Mucosa of stomach (tissue), 1 donor: ENCODE data around the gene CPXM2.
"Not testable (repeated sequence)": the region's sequence is repeated elsewhere in the genome, so short reads cannot be mapped to it uniquely, and the experiment has no call there.

Experiments
- H3K27me3 ChIP-seq: one replicate; pipeline ENCODE4 v1.7.0; 2013; ENCODE audit warnings: mild to moderate bottlenecking, low read length; ENCODE audit not compliant: control insufficient read depth, insufficient read depth
- H3K36me3 ChIP-seq: one replicate; pipeline ENCODE4 v1.7.0; 2013; ENCODE audit warnings: low read length; ENCODE audit not compliant: control insufficient read depth, insufficient read depth
- H3K4me1 ChIP-seq: one replicate; pipeline ENCODE4 v1.7.0; 2013; ENCODE audit warnings: mild to moderate bottlenecking, low read length; ENCODE audit not compliant: control insufficient read depth, insufficient read depth
- H3K4me3 ChIP-seq: one replicate; pipeline ENCODE4 v1.7.0; 2013; ENCODE audit warnings: low read length
- H3K9ac ChIP-seq: one replicate; pipeline ENCODE4 v1.7.0; 2013; ENCODE audit warnings: mild to moderate bottlenecking, low read length, moderate library complexity
- H3K9me3 ChIP-seq: one replicate; pipeline ENCODE4 v1.7.0; 2013; ENCODE audit warnings: mild to moderate bottlenecking, low read length, moderate library complexity; ENCODE audit not compliant: control insufficient read depth
- donor health status: Pancreatic carcinoma.

Gene CPXM2

GRCh38 chr10:123750901-123751300 is 140.7 kb downstream of the CPXM2 start:
- Histone ChIP-seq H3K9ac (no peak overlapping the region), H3K36me3 (no peaks in the 10 kb centered on the region), H3K9me3 (no peaks in the 10 kb centered on the region), H3K4me1 (no peaks in the 10 kb centered on the region), H3K4me3 (no peak overlapping the region), H3K27me3 (no peaks in the 10 kb centered on the region)

- H3K4me3 ChIP-seq: no peak overlapping the region
- no peak overlapping the region for H3K9ac ChIP-seq
- no peaks in the 10 kb centered on the region for H3K4me1 ChIP-seq
- H3K9me3 ChIP-seq: no peaks in the 10 kb centered on the region
- H3K27me3 ChIP-seq: no peaks in the 10 kb centered on the region
- H3K36me3 ChIP-seq: no peaks in the 10 kb centered on the region
Observed at GRCh38 chr10:123748711-123749110, 142.9 kb downstream of the CPXM2 start.

- no peak overlapping the region for H3K9ac ChIP-seq
- H3K36me3 ChIP-seq: no peaks in the 10 kb centered on the region
- H3K9me3 ChIP-seq: no peaks in the 10 kb centered on the region
- H3K4me3 ChIP-seq: no peak overlapping the region
- H3K27me3 ChIP-seq: no peaks in the 10 kb centered on the region
- no peaks in the 10 kb centered on the region for H3K4me1 ChIP-seq
Observed at GRCh38 chr10:123747426-123747825, 144.2 kb downstream of the CPXM2 start.

- no peaks in the 10 kb centered on the region for H3K9me3 ChIP-seq
- no peak overlapping the region for H3K9ac ChIP-seq
- no peaks in the 10 kb centered on the region for H3K36me3 ChIP-seq
- H3K27me3 ChIP-seq: no peaks in the 10 kb centered on the region
- no peak overlapping the region for H3K4me3 ChIP-seq
- H3K4me1 ChIP-seq: no peaks in the 10 kb centered on the region
Observed at GRCh38 chr10:123746942-123747341, 144.7 kb downstream of the CPXM2 start.

- Histone ChIP-seq H3K9me3 (no peaks in the 10 kb centered on the region), H3K9ac (no peak overlapping the region), H3K4me1 (no peaks in the 10 kb centered on the region), H3K36me3 (no peaks in the 10 kb centered on the region), H3K27me3 (no peaks in the 10 kb centered on the region), H3K4me3 (no peak overlapping the region)
Observed at GRCh38 chr10:123746520-123746919, 145.1 kb downstream of the CPXM2 start.

GRCh38 chr10:123746061-123746460 is 145.5 kb downstream of the CPXM2 start:
- no peak overlapping the region for H3K9ac ChIP-seq
- no peaks in the 10 kb centered on the region for H3K4me1 ChIP-seq
- no peaks in the 10 kb centered on the region for H3K27me3 ChIP-seq
- no peaks in the 10 kb centered on the region for H3K36me3 ChIP-seq
- no peak overlapping the region for H3K4me3 ChIP-seq
- H3K9me3 ChIP-seq: no peaks in the 10 kb centered on the region

GRCh38 chr10:123744224-123744536 is 147.4 kb downstream of the CPXM2 start:
- Histone ChIP-seq H3K27me3 (no peaks in the 10 kb centered on the region), H3K9me3 (no peaks in the 10 kb centered on the region), H3K4me3 (no peak overlapping the region), H3K36me3 (no peaks in the 10 kb centered on the region), H3K9ac (no peak overlapping the region), H3K4me1 (no peaks in the 10 kb centered on the region)

- H3K9me3 ChIP-seq: no peaks in the 10 kb centered on the region
- H3K4me1 ChIP-seq: no peaks in the 10 kb centered on the region
- H3K36me3 ChIP-seq: no peaks in the 10 kb centered on the region
- no peak overlapping the region for H3K4me3 ChIP-seq
- H3K9ac ChIP-seq: no peak overlapping the region
- H3K27me3 ChIP-seq: no peaks in the 10 kb centered on the region
Observed at GRCh38 chr10:123743441-123744223, 148.0 kb downstream of the CPXM2 start.

- Histone ChIP-seq H3K9me3 (no peaks in the 10 kb centered on the region), H3K4me3 (no peak overlapping the region), H3K9ac (no peak overlapping the region), H3K27me3 (no peaks in the 10 kb centered on the region), H3K36me3 (no peaks in the 10 kb centered on the region), H3K4me1 (no peaks in the 10 kb centered on the region)
Observed at GRCh38 chr10:123742751-123743440, 148.7 kb downstream of the CPXM2 start.

- Histone ChIP-seq H3K27me3 (no peaks in the 10 kb centered on the region), H3K9ac (no peak overlapping the region), H3K36me3 (no peaks in the 10 kb centered on the region), H3K4me3 (no peak overlapping the region), H3K9me3 (no peaks in the 10 kb centered on the region), H3K4me1 (no peaks in the 10 kb centered on the region)
Observed at GRCh38 chr10:123741711-123742110, 149.9 kb downstream of the CPXM2 start.

- Histone ChIP-seq H3K4me3 (no peak overlapping the region), H3K27me3 (no peaks in the 10 kb centered on the region), H3K4me1 (no peaks in the 10 kb centered on the region), H3K9ac (no peak overlapping the region), H3K9me3 (no peaks in the 10 kb centered on the region), H3K36me3 (no peaks in the 10 kb centered on the region)
Observed at GRCh38 chr10:123741146-123741545, 150.5 kb downstream of the CPXM2 start.

GRCh38 chr10:123736917-123737316 is 154.7 kb downstream of the CPXM2 start:
- not testable (repeated sequence) for H3K4me3 ChIP-seq, H3K9me3 ChIP-seq, H3K36me3 ChIP-seq, H3K4me1 ChIP-seq, H3K9ac ChIP-seq, H3K27me3 ChIP-seq
